ENCODE results near the gene ADAMTS6.

ADAMTS6 gene

GRCh38 chr5:65276178-65276890, 205.4 kb downstream of the ADAMTS6 start:
- DNase-seq: no peak

GRCh38 chr5:65271906-65272305, 209.8 kb downstream of the ADAMTS6 start:
- DNase-seq: no peak

GRCh38 chr5:65268525-65268924, 213.2 kb downstream of the ADAMTS6 start:
- no peak for DNase-seq

GRCh38 chr5:65264420-65264819, 217.3 kb downstream of the ADAMTS6 start:
- DNase-seq: no peak

- DNase-seq: no peak
These were observed 218.4 kb downstream of the ADAMTS6 start for GRCh38 chr5:65263321-65263720.

- no peak for DNase-seq
These were observed 219.1 kb downstream of the ADAMTS6 start for GRCh38 chr5:65262649-65263059.

- no peak for DNase-seq
These were observed 219.6 kb downstream of the ADAMTS6 start for GRCh38 chr5:65262096-65262495.

GRCh38 chr5:65261499-65261898, 220.2 kb downstream of the ADAMTS6 start:
- DNase-seq: no peak

- no peak for DNase-seq
These were observed 226.4 kb downstream of the ADAMTS6 start for GRCh38 chr5:65255294-65255693.

GRCh38 chr5:65252977-65253376, 228.7 kb downstream of the ADAMTS6 start:
- no peak for DNase-seq

- DNase-seq: no peak
These were observed 232.8 kb downstream of the ADAMTS6 start for GRCh38 chr5:65248896-65249295.

- no peak for DNase-seq
These were observed 234.1 kb downstream of the ADAMTS6 start for GRCh38 chr5:65247594-65247993.

- no peak for DNase-seq
These were observed 235.0 kb downstream of the ADAMTS6 start for GRCh38 chr5:65246741-65247140.

- DNase-seq: no peak
These were observed 237.7 kb downstream of the ADAMTS6 start for GRCh38 chr5:65244031-65244430.

GRCh38 chr5:65243161-65243560, 238.6 kb downstream of the ADAMTS6 start:
- DNase-seq: no peak

- no peak for DNase-seq
These were observed 251.9 kb downstream of the ADAMTS6 start for GRCh38 chr5:65229841-65230240.

GRCh38 chr5:65213921-65214525, 267.7 kb downstream of the ADAMTS6 start:
- DNase-seq: no peak

- no peak for DNase-seq
These were observed 272.4 kb downstream of the ADAMTS6 start for GRCh38 chr5:65209341-65209740.

- DNase-seq: no peak
These were observed 276.8 kb downstream of the ADAMTS6 start for GRCh38 chr5:65204966-65205365.

GRCh38 chr5:65203746-65204145, 278.0 kb downstream of the ADAMTS6 start:
- no peak for DNase-seq

GRCh38 chr5:65199993-65200675, 281.6 kb downstream of the ADAMTS6 start:
- no peak for DNase-seq

GRCh38 chr5:65198456-65199120, 283.1 kb downstream of the ADAMTS6 start:
- no peak for DNase-seq

All from stimulated activated naive CD4-positive, alpha-beta T cell treated with Interleukin-2 at 50 U/mL for 16 hours (primary cell).